CD4-positive, alpha-beta T cell treated with Interleukin-4 for 4 hours (primary cell): Measurements from ENCODE around the gene RXFP3.

Experiments
- DNase-seq: peaks from one replicate; pipeline ENCODE4 v3.0.0-alpha.2; 2020

The RXFP3 gene

DNA sequence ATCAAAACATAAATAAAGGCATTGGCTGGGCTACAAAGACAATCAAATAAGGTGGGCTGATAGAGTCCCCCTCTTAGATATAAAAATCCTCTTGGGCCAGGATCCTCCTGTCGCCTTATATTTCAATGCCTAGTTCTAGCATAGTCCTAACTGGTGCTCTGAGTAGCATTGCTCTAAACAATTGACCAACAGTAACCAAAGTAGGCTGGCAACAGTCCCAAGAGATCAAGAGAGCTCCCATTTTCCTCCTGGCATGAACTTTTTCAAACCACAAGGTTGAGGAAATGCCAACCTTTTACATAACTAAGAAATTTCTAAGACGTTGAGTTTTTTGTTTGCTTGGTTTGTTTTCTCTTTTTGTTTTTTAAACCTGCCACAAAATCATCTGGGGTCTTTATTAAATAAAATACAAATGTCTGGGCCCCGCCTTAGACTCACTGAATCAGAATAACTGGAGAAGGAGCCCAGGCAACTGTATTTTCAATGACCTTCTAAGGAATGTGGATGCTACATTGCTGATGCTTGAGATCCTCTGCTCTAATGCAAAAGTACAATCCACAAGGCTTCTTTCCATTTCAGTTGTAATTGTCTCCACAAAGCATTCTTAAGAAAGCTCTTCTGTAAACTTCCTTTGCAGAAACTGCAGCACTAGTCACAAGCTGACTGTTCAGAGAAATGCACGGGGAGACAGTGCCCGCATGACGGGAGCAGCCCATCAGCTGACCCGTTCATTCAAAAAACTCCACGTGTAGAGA is 45.4 kb downstream of the RXFP3 start:
- DNase-seq = no peak

DNA sequence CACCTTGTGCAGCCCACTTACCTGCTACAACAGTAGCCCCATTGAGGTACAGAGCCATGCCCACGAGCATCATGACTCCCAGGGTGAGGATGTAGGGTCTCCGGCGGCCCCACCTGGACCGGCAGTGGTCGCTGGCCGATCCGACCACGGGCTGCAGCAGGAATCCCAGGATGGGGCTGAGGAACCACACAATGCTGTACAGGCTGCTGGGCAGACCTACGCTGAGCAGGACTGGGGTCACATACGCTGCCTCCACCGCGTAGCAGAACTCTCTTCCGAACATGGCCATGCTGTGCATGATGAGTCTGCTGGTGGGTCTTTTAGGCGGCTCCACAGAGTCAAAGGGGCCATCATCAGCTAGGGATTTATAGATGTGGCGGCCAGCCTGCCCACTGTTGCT is 48.0 kb downstream of the RXFP3 start:
- no peak for DNase-seq

DNA sequence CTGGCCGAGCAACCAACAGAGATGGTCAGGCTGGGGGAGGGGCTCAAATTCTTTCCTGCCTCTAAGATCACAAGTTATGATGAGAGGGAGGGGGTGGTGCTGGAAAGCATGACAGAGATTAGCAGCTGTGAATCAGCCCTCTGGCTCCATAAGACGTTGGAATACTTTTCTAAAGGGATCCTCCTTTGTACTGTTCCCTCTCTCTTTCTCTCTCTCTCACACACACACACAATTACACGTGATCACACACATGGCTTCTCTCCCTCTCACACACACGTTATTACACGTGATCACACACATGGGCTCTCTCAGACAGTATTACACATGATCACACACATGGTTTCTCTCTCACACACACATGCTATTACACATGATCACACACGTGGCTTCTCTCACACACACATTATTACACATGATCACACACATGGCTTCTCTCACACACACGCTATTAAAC is 48.5 kb downstream of the RXFP3 start, which contains the start of gene SLC45A2:
Gene SLC45A2, minus strand, starts transcription at position 23 of the 454 bp plus-strand sequence. CDS start 110 bp downstream, outside the sequence.
- no peak for DNase-seq

DNA sequence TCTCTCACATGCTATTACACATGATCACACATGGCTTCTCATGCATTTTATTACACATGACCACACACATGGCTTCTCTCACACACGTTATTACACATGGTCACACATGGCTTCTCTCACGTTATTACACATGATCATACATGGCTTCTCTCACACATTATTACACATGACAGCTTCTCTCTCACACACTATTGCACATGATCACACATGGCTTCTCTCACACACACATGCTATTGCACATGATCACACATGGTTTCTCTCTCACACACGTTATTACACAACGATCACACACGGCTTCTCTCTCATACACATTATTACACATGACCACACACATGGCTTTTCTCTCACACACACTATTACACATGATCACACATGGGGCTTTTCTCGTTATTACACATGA is 49.3 kb downstream of the RXFP3 start:
- DNase-seq = no peak
